Vagina (tissue), 2 donors: ENCODE measurements around the gene CHMP1A.

Experiments
- CTCF ChIP-seq, 3 experiments: fragments of 450-650 bp in 2 of 3; fragments of 200-600 bp in 1 of 3; sonication (generic) in 1 of 3; IDR thresholded peaks; one replicate each; pipeline ENCODE4 v1.5.1; 2017 to 2019; ENCODE audit warnings: antibody characterized with exemption in 3 of 3, mild to moderate bottlenecking in 2 of 3, moderate library complexity in 2 of 3
- POLR2AphosphoS5 ChIP-seq, 2 donors: sonication (generic); formaldehyde crosslinking; IDR thresholded peaks; one replicate each; pipeline ENCODE4 v1.9.0; 2017; ENCODE audit warnings: antibody characterized with exemption in 2 of 2, mild to moderate bottlenecking in 2 of 2, low read depth in 1 of 2; ENCODE audit not compliant: insufficient read depth in 1 of 2

GRCh38 chr16:89599902-89600301, 57.6 kb downstream of the CHMP1A start:
- no peak for TF ChIP-seq CTCF (IDR thresholded peaks at IDR 0.05)
- TF ChIP-seq POLR2AphosphoS5 (IDR thresholded peaks at IDR 0.05; ENCODE audit: insufficient read depth in 1 of 2, low read depth in 1 of 2), result no peak
